Measurements from ENCODE around the gene POC1A. TPM values are rescaled to one million over a fixed set of nuclear protein-coding genes. Genes with fewer than 3 reads are reported as not detected.

The POC1A gene
- polyA plus RNA-seq, 1 of the 3 experiments (the other 2 are of a cell fraction) = 11.7 TPM

DNA sequence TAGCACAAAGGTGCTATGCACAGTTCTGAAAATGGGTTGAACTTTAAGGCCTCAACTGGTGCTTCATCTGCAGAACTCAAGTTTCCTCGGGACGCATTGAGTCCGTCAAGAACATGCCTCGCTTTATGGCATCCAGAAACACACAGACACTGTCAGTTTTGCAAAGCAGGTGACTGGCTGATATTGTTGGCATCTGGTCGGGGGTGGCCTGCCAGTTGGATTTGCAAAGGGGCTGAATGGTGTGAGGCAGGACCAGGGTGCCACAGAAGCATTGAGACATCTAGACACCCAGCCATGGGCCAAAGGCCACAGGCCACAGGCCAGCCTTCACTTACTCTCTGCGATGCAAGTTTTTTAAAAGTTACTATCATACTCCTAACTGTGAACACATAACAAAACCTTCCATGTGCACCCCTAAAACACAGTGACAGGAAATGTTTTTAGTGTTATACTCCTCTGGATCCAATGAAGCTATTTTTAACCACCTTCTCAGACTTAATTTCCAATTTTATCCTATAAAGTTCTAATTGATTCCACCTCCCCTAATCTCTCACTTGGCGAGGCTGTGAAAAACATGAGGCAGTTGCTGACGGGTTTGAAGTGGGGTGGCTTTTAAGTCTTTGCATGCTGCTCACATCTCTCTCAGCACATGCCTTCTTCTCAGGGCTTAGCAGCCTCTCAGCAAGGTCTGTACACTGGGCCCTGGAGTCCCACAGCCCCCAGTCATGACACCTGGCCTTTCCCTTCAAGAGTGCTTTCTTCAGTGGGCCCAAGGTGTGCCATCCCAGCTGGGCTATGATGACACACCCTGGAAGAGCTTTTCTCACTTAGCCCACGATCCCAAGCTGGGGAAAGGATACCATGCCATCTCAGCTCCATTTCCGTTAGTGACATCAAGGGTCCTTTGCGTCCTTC is 59.4 kb downstream of the POC1A start:
- H3K9ac ChIP-seq = no peak overlapping the region
- H3K4me3 ChIP-seq (ENCODE audit: low read depth in 2 of 2, low read length in 1 of 2) = no peak overlapping the region
- DNase-seq = no peak
- H3K9me3 ChIP-seq = no peaks in the 10 kb centered on the region
- POLR2A ChIA-PET = no interaction called here
- H3K36me3 ChIP-seq (replicated peaks in 1 of 2; ENCODE audit: control insufficient read depth in 1 of 2, insufficient read depth in 2 of 2, low read length in 1 of 2) = no peaks in the 10 kb centered on the region
- H2AFZ ChIP-seq (ENCODE audit: low read depth) = no peak overlapping the region
- H3K27me3 ChIP-seq (ENCODE audit: insufficient read depth) = no peaks in the 10 kb centered on the region
- peaks cover 8% of the 10 kb centered on the region for H3F3A ChIP-seq (replicated peaks; ENCODE audit: insufficient read depth)
- TF ChIP-seq USF2 (IDR thresholded peaks at IDR 0.05; ENCODE audit: borderline replicate concordance, low read depth, low read length) = no peak
- TF ChIP-seq, protein P1, sequence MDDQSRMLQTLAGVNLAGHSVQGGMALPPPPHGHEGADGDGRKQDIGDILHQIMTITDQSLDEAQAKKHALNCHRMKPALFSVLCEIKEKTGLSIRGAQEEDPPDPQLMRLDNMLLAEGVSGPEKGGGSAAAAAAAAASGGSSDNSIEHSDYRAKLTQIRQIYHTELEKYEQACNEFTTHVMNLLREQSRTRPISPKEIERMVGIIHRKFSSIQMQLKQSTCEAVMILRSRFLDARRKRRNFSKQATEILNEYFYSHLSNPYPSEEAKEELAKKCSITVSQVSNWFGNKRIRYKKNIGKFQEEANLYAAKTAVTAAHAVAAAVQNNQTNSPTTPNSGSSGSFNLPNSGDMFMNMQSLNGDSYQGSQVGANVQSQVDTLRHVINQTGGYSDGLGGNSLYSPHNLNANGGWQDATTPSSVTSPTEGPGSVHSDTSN (IDR thresholded peaks at IDR 0.05) = no peak
- no peak for TF ChIP-seq MAX (IDR thresholded peaks at IDR 0.05; ENCODE audit: low read depth)
- no peak for TF ChIP-seq IRF3 (IDR thresholded peaks at IDR 0.05; ENCODE audit: low read depth, low read length)
- TF ChIP-seq, protein P2, sequence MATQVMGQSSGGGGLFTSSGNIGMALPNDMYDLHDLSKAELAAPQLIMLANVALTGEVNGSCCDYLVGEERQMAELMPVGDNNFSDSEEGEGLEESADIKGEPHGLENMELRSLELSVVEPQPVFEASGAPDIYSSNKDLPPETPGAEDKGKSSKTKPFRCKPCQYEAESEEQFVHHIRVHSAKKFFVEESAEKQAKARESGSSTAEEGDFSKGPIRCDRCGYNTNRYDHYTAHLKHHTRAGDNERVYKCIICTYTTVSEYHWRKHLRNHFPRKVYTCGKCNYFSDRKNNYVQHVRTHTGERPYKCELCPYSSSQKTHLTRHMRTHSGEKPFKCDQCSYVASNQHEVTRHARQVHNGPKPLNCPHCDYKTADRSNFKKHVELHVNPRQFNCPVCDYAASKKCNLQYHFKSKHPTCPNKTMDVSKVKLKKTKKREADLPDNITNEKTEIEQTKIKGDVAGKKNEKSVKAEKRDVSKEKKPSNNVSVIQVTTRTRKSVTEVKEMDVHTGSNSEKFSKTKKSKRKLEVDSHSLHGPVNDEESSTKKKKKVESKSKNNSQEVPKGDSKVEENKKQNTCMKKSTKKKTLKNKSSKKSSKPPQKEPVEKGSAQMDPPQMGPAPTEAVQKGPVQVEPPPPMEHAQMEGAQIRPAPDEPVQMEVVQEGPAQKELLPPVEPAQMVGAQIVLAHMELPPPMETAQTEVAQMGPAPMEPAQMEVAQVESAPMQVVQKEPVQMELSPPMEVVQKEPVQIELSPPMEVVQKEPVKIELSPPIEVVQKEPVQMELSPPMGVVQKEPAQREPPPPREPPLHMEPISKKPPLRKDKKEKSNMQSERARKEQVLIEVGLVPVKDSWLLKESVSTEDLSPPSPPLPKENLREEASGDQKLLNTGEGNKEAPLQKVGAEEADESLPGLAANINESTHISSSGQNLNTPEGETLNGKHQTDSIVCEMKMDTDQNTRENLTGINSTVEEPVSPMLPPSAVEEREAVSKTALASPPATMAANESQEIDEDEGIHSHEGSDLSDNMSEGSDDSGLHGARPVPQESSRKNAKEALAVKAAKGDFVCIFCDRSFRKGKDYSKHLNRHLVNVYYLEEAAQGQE (IDR thresholded peaks at IDR 0.05; ENCODE audit: low read depth, low read length) = no peak
- TF ChIP-seq, protein P3, sequence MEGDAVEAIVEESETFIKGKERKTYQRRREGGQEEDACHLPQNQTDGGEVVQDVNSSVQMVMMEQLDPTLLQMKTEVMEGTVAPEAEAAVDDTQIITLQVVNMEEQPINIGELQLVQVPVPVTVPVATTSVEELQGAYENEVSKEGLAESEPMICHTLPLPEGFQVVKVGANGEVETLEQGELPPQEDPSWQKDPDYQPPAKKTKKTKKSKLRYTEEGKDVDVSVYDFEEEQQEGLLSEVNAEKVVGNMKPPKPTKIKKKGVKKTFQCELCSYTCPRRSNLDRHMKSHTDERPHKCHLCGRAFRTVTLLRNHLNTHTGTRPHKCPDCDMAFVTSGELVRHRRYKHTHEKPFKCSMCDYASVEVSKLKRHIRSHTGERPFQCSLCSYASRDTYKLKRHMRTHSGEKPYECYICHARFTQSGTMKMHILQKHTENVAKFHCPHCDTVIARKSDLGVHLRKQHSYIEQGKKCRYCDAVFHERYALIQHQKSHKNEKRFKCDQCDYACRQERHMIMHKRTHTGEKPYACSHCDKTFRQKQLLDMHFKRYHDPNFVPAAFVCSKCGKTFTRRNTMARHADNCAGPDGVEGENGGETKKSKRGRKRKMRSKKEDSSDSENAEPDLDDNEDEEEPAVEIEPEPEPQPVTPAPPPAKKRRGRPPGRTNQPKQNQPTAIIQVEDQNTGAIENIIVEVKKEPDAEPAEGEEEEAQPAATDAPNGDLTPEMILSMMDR (IDR thresholded peaks at IDR 0.05) = no peak
- H3K4me2 ChIP-seq = no peak overlapping the region
- 95% methylated on average over 8 of the region's 11 CpGs for WGBS (ENCODE audit: low lambda C conversion rate)
- CTCF ChIA-PET = interaction anchor here (0.9 to 1.8 kb wide), 3 partner anchors 18 to 28 kb away, joined by 3 to 4 read pairs (median 3); no protein-coding TSS in a partner anchor
- H3K9me2 ChIP-seq = no peaks in the 10 kb centered on the region
- H3K79me2 ChIP-seq (ENCODE audit: insufficient read depth) = no peaks in the 10 kb centered on the region
- H4K20me1 ChIP-seq (ENCODE audit: insufficient read depth) = no peaks in the 10 kb centered on the region
- H3K27ac ChIP-seq (ENCODE audit: low read depth in 2 of 2, low read length in 1 of 2) = no peak overlapping the region
- H3K4me1 ChIP-seq (ENCODE audit: control insufficient read depth in 1 of 2, insufficient read depth in 2 of 2, low read depth in 1 of 2, low read length in 1 of 2) = peaks cover 20 to 25% of the 10 kb centered on the region in 2 experiments; a peak in 3 of 4 replicates
